HG03039 (cell line): ENCODE data around the gene TUBA3D.
"Not testable (repeated sequence)": the region's sequence is repeated elsewhere in the genome, so short reads cannot be mapped to it uniquely, and the experiment has no call there.

Source experiments
- ATAC-seq: cut with Tn5 transposase; IDR thresholded peaks from one replicate; pipeline ENCODE4 v1.9.1; 2021; ENCODE audit warnings: mild to moderate bottlenecking, moderate library complexity; ENCODE audit not compliant: unreplicated experiment

The TUBA3D gene

GRCh38 chr2:131530626-131531344 lies 54.9 kb downstream of the TUBA3D start:
- not testable (repeated sequence) for ATAC-seq

- not testable (repeated sequence) for ATAC-seq
These were observed 55.7 kb downstream of the TUBA3D start for GRCh38 chr2:131531547-131532185.
